ENCODE results near the gene WFDC9.
"Not testable (repeated sequence)": the region's sequence is repeated elsewhere in the genome, so short reads cannot be mapped to it uniquely, and the experiment has no call there.

Gene WFDC9

GRCh38 chr20:45646875-45647274 lies 15.8 kb upstream of the WFDC9 start:
- H3K4me3 ChIP-seq (ENCODE audit: control insufficient read depth, low read depth, low read length): no peak overlapping the region
- TF ChIP-seq CTCF (conservative IDR thresholded peaks at IDR 0.05; ENCODE audit: control insufficient read depth, insufficient read depth, low read depth, low read length): no peak
- DNase-seq (ENCODE audit: low read depth): no peak

DNA sequence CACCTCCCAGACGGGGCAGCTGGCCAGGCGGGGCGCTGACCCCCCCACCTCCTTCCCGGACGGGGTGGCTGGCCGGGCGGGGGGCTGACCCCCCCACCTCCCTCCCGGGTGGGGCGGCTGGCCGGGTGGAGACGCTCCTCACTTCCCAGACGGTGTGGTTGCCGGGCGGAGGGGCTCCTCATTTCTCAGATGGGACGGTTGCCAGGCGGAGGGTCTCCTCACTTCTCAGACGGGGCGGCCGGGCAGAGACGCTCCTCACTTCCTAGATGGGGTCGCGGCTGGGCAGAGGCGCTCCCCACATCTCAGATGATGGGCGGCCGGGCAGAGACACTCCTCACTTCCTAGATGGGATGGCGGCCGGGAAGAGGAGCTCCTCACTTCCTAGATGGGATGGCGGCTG lies 14.8 kb upstream of the WFDC9 start:
- H3K4me3 ChIP-seq (ENCODE audit: control insufficient read depth, low read depth, low read length); DNase-seq (ENCODE audit: low read depth): not testable (repeated sequence)

DNA sequence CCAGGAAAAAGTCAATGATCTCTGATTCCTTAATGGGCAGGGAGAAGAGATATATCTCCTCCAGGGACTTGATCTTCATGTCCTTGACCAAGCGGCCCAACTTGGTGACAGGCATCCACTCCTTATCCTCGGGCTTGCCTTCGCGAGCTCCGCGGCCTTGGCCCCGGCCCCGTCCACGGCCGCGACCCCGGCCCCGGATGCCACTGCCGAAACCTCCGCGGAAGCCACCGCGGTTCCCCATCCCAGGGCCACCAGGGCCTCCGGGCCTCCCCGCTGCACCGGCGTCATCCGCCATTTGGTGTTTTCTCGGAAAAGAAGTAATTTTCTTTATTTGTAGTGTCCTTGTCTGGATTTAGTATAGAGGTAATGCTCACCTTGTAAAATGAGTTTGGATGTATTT lies 10.0 kb upstream of the WFDC9 start:
- not testable (repeated sequence) for DNase-seq (ENCODE audit: low read depth); H3K4me3 ChIP-seq (ENCODE audit: control insufficient read depth, low read depth, low read length)

GRCh38 chr20:45639687-45640086 lies 8.6 kb upstream of the WFDC9 start:
- no peak overlapping the region for H3K4me3 ChIP-seq (ENCODE audit: control insufficient read depth, low read depth, low read length)
- DNase-seq (ENCODE audit: low read depth): no peak
- no peak for TF ChIP-seq CTCF (conservative IDR thresholded peaks at IDR 0.05; ENCODE audit: control insufficient read depth, insufficient read depth, low read depth, low read length)

GRCh38 chr20:45636513-45636912 lies 5.4 kb upstream of the WFDC9 start:
- no peak for TF ChIP-seq CTCF (conservative IDR thresholded peaks at IDR 0.05; ENCODE audit: control insufficient read depth, insufficient read depth, low read depth, low read length)
- no peak for DNase-seq (ENCODE audit: low read depth)
- no peak overlapping the region for H3K4me3 ChIP-seq (ENCODE audit: control insufficient read depth, low read depth, low read length)

DNA sequence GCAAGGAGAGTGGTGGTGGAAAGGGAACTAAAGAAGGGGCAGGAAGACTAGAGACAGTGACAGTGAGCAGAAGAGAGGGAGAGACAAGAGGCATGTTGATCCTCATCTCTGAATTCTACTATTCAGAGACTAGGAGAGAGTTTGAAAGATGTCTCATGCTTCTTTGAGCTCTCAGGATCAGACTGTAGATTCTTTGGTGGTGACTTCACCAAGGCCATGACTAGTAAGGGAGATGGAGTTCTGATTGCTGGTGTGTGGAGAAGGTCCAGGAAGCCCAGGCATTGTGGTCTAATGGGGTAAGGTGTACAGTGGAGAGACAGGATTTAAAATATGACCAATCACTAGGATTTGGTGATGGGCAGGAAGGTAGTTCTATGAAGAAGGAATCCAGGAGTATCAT lies 713 bp downstream of the WFDC9 start:
- TF ChIP-seq CTCF (conservative IDR thresholded peaks at IDR 0.05; ENCODE audit: control insufficient read depth, insufficient read depth, low read depth, low read length): no peak
- DNase-seq (ENCODE audit: low read depth): peak; percentile 10
- H3K4me3 ChIP-seq (ENCODE audit: control insufficient read depth, low read depth, low read length): no peak overlapping the region

DNA sequence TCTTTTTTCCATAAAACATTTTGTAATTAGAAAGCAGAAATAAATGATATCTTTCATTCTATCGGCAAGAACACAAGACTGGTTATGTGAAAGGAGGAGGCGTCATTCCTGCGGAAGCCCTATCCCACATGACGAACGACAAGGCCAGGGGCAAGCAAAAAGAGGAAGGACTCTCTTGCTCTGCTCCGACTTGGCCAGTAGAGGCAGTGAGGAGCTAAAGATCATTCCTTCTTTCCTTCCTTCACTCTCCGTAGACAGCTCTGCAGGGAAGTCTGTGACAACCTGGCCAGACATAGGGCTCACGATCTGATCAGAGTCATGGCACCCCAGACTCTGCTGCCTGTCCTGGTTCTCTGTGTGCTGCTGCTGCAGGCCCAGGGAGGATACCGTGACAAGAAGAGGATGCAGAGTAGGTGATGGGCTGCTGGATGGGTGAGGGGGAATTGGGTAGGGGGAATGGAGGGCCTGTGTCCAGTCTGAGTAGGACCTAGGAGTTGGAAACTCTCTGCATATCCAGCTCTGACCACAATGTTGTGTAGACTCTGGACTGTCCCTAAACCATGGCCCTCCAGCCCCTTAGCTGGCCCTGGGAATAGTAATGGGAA lies 1.5 kb downstream of the WFDC9 start, which contains the start of gene WFDC10A:
Gene WFDC10A (plus strand): TSS at position 244 of the 605 bp plus-strand sequence. CDS start 75 bp downstream, at position 319.
- H3K4me3 ChIP-seq (ENCODE audit: control insufficient read depth, low read depth, low read length): no peak within 1 kb of the TSS
- DNase-seq (ENCODE audit: low read depth): peak; percentile 74

More for the DNA sequence above, 1.5 kb downstream of the WFDC9 start, which contains the start of gene WFDC10A:
- peak; percentile 91 for TF ChIP-seq CTCF (conservative IDR thresholded peaks at IDR 0.05; ENCODE audit: control insufficient read depth, insufficient read depth, low read depth, low read length)

Data from fibroblast of mammary gland (primary cell).